ENCODE results near the gene C1QBP. TPM values are rescaled to one million over a fixed set of nuclear protein-coding genes. Genes with fewer than 3 reads are reported as not detected.

The C1QBP gene
- total and polyA plus RNA-seq, 7 donors, result 107 to 472 (median 166) TPM

DNA sequence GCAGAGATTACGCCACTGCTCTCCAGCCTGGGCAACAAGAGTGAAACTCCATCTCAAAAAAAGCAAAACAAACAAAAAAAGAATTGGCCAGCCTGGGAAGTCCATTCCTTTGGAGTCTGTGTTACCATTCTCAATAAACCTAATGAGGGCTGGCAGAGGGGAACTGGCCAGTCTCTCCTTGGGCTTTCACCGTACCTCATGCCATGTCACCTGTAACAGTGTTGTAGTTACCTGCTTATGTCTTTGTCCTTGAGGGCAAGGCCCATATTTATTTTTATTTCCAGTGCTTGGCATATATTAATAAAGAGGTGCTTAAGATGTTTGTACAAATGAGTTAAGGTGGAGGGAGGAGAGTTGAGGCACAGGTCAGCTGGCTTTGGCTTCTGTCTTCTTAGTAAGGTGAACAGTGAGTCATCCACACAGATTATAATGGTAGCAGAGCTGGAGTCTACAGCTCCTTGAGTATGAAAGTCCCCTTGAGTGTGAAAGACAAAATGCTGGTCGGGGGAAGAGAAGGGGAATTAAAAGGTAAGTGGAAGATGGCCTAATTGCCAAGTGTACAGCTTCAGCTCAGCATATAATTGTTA lies 8.4 kb downstream of the C1QBP start:
- ATAC-seq (no peak), DNase-seq (no peak)
- Histone ChIP-seq H3K9me3 (no peaks in the 10 kb centered on the region), H3K4me3 (no peak overlapping the region), H3K27me3 (ENCODE audit: insufficient read depth in 3 of 3, low read length in 2 of 3) (no peaks in the 10 kb centered on the region), H3K36me3 (ENCODE audit: insufficient read depth in 1 of 2, low read depth in 1 of 2) (peaks cover 18 to 100% of the 10 kb centered on the region in 2 donors), H3K27ac (no peak overlapping the region), H3K4me1 (peaks cover 6% of the 10 kb centered on the region)
- TF ChIP-seq, protein P1, sequence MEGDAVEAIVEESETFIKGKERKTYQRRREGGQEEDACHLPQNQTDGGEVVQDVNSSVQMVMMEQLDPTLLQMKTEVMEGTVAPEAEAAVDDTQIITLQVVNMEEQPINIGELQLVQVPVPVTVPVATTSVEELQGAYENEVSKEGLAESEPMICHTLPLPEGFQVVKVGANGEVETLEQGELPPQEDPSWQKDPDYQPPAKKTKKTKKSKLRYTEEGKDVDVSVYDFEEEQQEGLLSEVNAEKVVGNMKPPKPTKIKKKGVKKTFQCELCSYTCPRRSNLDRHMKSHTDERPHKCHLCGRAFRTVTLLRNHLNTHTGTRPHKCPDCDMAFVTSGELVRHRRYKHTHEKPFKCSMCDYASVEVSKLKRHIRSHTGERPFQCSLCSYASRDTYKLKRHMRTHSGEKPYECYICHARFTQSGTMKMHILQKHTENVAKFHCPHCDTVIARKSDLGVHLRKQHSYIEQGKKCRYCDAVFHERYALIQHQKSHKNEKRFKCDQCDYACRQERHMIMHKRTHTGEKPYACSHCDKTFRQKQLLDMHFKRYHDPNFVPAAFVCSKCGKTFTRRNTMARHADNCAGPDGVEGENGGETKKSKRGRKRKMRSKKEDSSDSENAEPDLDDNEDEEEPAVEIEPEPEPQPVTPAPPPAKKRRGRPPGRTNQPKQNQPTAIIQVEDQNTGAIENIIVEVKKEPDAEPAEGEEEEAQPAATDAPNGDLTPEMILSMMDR (IDR thresholded peaks at IDR 0.05), result no peak
- intact Hi-C loops (cut with DNase I), result loop anchor here in 1 of 2 donors (10.0 kb wide), 1 partner anchor 176 kb away; no protein-coding TSS in a partner anchor
- 90 to 97% (median 93%) methylated on average over 3 of the region's 3 CpGs for WGBS, 3 donors

DNA sequence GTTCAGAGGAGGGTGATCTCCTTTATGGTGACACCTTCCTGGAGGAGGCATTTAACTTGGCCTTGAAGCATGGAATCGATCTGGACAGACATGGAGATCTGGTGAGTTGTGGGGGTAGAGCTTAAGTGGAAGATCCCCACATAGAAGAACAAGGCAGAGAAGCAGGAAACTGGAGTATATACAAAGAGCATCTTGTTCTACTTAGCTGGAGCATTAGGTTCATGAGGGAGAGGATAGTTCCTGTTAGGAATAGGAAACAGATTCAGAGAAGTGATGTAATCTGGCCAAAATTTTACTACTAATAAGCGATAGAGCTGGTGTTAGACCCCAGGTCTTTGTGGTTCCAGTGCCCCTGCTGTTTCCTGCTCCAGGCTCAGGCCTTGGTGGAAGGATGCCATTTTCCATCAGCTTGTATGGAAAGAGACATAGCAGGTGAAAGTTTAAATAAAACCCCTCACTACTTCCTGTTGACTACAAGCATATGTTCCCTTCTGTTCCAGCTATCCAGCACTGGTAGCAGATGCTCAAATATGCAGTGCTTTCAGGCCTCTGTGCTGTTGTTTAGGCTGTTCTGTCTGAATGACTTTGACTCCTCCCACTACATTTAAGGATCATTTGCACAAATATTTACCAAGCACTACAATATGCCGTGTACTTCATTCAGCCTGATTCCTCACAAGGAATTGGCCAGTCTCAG lies 9.6 kb downstream of the C1QBP start:
- TF ChIP-seq, protein P1 (IDR thresholded peaks at IDR 0.05), result no peak
- ATAC-seq (no peak), DNase-seq (no peak)
- Histone ChIP-seq H3K36me3 (ENCODE audit: insufficient read depth in 1 of 2, low read depth in 1 of 2) (peaks cover 13 to 100% of the 10 kb centered on the region in 2 donors), H3K9me3 (no peaks in the 10 kb centered on the region), H3K4me1 (no peaks in the 10 kb centered on the region), H3K27me3 (ENCODE audit: insufficient read depth in 3 of 3, low read length in 2 of 3) (no peaks in the 10 kb centered on the region), H3K27ac (no peak overlapping the region), H3K4me3 (no peak overlapping the region)
- 90 to 95% (median 90%) methylated on average over 3 of the region's 3 CpGs for WGBS, 3 donors
- intact Hi-C loops (cut with DNase I), result no loop called here

DNA sequence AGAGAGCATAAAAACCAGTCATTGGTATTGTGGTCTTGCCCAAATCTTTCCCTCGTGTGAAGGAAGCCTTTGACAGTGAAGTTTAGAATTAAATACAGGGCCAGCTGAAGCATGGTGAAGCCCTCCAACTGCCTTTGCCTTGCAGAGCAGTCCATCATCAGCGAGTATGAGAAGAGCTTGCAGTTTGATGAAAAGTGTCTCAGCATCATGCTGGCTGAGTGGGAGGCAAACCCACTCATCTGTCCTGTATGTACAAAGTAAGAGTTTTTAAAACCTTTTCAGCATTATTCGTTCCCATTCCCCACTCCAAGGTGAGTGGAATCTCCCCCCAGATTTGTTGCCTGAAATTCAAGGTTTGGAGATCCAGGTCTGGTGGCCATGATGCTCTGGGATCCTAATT lies 13.1 kb downstream of the C1QBP start:
- DNase-seq (no peak), ATAC-seq (no peak)
- no peaks in the 10 kb centered on the region for H3K27me3 ChIP-seq (ENCODE audit: insufficient read depth in 3 of 3, low read length in 2 of 3)
- TF ChIP-seq, protein P1 (IDR thresholded peaks at IDR 0.05), result no peak
- H3K27ac ChIP-seq, result no peak overlapping the region
- peaks cover 11 to 97% of the 10 kb centered on the region in 2 donors for H3K36me3 ChIP-seq (ENCODE audit: insufficient read depth in 1 of 2, low read depth in 1 of 2)
- 72 to 85% (median 83%) methylated on average over 3 of the region's 3 CpGs for WGBS, 3 donors
- H3K4me3 ChIP-seq, result no peak overlapping the region
- no peaks in the 10 kb centered on the region for H3K9me3 ChIP-seq
- H3K4me1 ChIP-seq, result peaks cover 5% of the 10 kb centered on the region
- intact Hi-C loops (cut with DNase I), result no loop called here

DNA sequence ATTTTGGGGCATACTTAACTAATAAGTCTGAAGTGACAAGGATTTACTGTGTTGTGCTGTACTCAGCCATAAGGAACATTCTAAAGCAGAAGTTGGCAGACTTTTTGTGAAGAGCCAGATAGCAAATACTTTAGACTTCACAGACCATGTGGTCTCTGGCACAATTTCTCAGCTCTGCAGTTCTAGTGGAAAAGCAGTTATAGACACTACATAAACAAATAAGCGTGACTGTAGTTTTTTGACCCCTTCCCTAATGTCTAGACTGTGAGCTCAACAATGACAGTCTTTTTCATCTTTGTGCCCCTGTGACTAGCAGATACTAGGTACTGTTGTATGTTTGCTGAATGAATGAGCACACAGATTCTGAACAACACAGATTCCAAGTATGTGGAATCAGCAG lies 14.0 kb downstream of the C1QBP start:
- intact Hi-C loops (cut with DNase I), result no loop called here
- TF ChIP-seq, protein P1 (IDR thresholded peaks at IDR 0.05), result no peak
- Histone ChIP-seq H3K27me3 (ENCODE audit: insufficient read depth in 3 of 3, low read length in 2 of 3) (no peaks in the 10 kb centered on the region), H3K27ac (no peak overlapping the region), H3K36me3 (ENCODE audit: insufficient read depth in 1 of 2, low read depth in 1 of 2) (peaks cover 11 to 88% of the 10 kb centered on the region in 2 donors), H3K4me3 (no peak overlapping the region), H3K4me1 (peaks cover 7% of the 10 kb centered on the region), H3K9me3 (no peaks in the 10 kb centered on the region)
- WGBS, 3 donors, result 92 to 96% (median 93%) methylated on average over 1 of the region's 1 CpG
- ATAC-seq (no peak), DNase-seq (no peak)
